HG03095 (cell line): ENCODE data around the gene SIGLEC11.
A peak's percentile ranks its signal among the peaks of the same experiment; 100 is the strongest.
"Not testable (repeated sequence)": the region's sequence is repeated elsewhere in the genome, so short reads cannot be mapped to it uniquely, and the experiment has no call there.

Experiments used
- ATAC-seq: cut with Tn5 transposase; IDR thresholded peaks from one replicate; pipeline ENCODE4 v1.9.1; 2021; ENCODE audit warnings: moderate library complexity; ENCODE audit not compliant: unreplicated experiment

The SIGLEC11 gene

GRCh38 chr19:49951806-49952478, 9.0 kb downstream of the SIGLEC11 start:
- ATAC-seq = no peak

GRCh38 chr19:49950956-49951526, 9.9 kb downstream of the SIGLEC11 start:
- ATAC-seq = no peak

GRCh38 chr19:49950590-49950948, 10.4 kb downstream of the SIGLEC11 start:
- ATAC-seq = no peak

- ATAC-seq = no peak
These were observed 11.0 kb downstream of the SIGLEC11 start for GRCh38 chr19:49949742-49950589.

- ATAC-seq = no peak
These were observed 14.6 kb downstream of the SIGLEC11 start for GRCh38 chr19:49946415-49946814.

- ATAC-seq = not testable (repeated sequence)
These were observed 16.4 kb downstream of the SIGLEC11 start for GRCh38 chr19:49944567-49944966.

- ATAC-seq = no peak
These were observed 20.5 kb downstream of the SIGLEC11 start for GRCh38 chr19:49940482-49940791.

- ATAC-seq = no peak
These were observed 21.1 kb downstream of the SIGLEC11 start for GRCh38 chr19:49939721-49940481.

GRCh38 chr19:49938662-49939061, 22.3 kb downstream of the SIGLEC11 start:
- no peak for ATAC-seq

GRCh38 chr19:49937750-49938381, 23.1 kb downstream of the SIGLEC11 start:
- ATAC-seq = no peak

GRCh38 chr19:49936549-49936948, 24.4 kb downstream of the SIGLEC11 start:
- no peak for ATAC-seq

GRCh38 chr19:49933643-49934042, 27.3 kb downstream of the SIGLEC11 start:
- ATAC-seq = no peak

- ATAC-seq = no peak
These were observed 28.2 kb downstream of the SIGLEC11 start for GRCh38 chr19:49932731-49933131.

- no peak for ATAC-seq
These were observed 28.9 kb downstream of the SIGLEC11 start for GRCh38 chr19:49932041-49932451.

GRCh38 chr19:49931293-49932040, 29.5 kb downstream of the SIGLEC11 start:
- no peak for ATAC-seq

- ATAC-seq = no peak
These were observed 30.4 kb downstream of the SIGLEC11 start for GRCh38 chr19:49930483-49931011.

- ATAC-seq = peak; percentile 60
These were observed 31.1 kb downstream of the SIGLEC11 start for GRCh38 chr19:49929611-49930482.

- peak; percentile 23 for ATAC-seq
These were observed 31.8 kb downstream of the SIGLEC11 start, which contains the start of the genes ATF5 and NUP62 for GRCh38 chr19:49929121-49929610. ATF5 (plus strand) TSS chr19:49929205; CDS start chr19:49930851, 1,646 bp downstream. NUP62 (minus strand) TSS chr19:49929504; CDS start chr19:49909807, 19,697 bp downstream.
